ENCODE results near the gene INTS12. TPM values are rescaled to one million over a fixed set of nuclear protein-coding genes. Genes with fewer than 3 reads are reported as not detected.
"Not testable (repeated sequence)": the region's sequence is repeated elsewhere in the genome, so short reads cannot be mapped to it uniquely, and the experiment has no call there.

The INTS12 gene
- total RNA-seq, 1 donor from 2014 or later, result 20.9 TPM

DNA sequence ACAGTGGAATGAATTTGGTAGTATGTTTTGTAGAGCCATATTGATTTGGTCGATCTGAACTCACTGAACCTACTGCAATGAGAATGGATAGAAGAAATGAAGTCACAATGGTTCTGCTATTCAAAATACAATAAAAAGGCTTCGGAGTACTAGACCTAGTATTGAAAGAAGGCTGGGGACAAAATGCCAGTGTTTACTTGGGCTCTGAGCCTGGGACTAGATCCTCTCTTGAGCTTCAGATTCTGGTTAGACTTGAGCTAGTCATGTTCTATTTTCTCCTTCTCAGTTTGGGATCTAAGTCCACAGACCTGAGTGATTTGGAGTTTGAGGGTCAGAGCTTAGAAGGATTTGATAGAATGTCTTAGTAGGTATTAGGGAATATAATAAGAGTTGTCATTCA lies 9.9 kb downstream of the INTS12 start:
- ATAC-seq (no peak), DNase-seq (ENCODE audit: missing footprints) (no peak)
- intact Hi-C loops (cut with DNase I), result no loop called here

DNA sequence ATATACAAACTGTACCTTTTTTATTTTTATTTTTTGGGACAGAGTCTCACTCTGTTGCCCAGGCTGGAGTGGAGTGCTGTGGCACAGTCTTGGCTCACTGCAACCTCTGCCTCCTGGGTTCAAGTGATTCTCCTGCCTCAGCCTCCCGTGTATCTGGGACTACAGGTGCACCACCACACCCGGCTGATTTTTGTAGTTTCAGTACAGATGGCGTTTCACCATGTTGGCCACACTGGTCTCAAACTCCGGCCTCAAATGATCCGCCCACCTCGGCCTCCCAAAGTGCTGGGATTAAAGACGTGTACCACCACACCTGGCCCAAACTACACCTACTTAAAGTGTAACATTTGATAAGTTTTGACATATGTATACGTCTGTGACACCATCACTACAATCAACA lies 12.7 kb downstream of the INTS12 start:
- ATAC-seq; DNase-seq (ENCODE audit: missing footprints): not testable (repeated sequence)

DNA sequence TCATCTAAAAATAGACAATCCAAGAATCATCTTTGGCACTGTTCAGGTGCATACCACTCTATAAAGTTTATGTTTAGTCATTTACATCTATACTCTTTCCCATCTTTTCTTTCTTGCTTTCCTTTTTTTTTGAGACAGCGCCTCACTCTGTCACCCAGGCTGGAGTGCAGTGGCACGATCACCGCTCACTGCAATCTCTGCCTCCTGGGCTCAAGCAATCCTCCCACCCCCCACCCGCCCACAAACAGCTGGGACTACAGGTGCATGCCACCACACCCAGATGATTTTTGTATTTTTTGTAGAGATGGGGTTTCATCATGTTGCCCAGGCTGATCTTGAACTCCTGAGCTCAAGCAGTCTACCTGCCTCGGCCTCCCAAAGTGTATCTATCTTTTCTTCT lies 13.7 kb downstream of the INTS12 start:
- ATAC-seq; intact Hi-C loops (cut with DNase I); DNase-seq (ENCODE audit: missing footprints): not testable (repeated sequence)

More for the DNA sequence above, 12.7 kb downstream of the INTS12 start:
- intact Hi-C loops (cut with DNase I), result not testable (repeated sequence)

DNA sequence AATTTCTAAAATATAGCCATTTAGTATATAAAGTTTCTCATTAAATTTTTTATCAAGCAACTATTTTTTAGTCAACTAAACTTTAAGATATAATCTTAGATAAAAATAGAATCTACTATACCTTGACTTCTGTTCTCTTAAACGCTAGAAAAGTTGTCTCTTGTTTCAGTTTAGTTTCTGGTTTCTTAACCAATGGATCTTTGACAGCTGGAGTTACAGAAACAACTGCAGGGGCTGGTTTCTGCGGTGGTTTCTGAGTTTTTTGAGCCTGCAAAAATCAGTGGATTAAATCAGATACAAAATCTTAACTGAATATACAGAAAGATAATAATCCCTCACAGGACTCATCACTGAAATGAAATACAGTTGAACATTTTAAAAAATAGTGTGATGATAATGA lies 21.9 kb downstream of the INTS12 start:
- DNase-seq (ENCODE audit: missing footprints), result no peak
- intact Hi-C loops (cut with DNase I), result no loop called here

DNA sequence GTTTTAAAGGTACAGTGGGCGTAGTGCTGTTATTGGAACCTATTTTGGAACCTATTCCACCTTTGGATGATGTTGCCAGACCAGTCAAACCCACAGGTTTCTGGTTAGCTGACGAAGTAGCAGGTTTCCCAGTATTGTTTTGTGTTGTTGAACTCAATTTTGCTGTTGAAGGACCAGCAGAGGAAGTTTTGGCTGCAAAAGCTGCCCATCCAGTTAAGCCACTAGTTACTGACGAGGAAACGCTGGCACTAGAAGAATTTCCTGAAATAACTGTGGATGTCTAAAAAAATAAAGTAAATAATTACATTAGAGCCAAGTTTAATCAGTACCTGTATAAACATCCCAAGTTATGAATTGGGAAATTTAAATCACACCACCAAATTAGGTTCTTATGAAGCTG lies 25.5 kb downstream of the INTS12 start:
- ATAC-seq (no peak), DNase-seq (ENCODE audit: missing footprints) (no peak)
- intact Hi-C loops (cut with DNase I), result no loop called here

More for the DNA sequence above, 21.9 kb downstream of the INTS12 start:
- no peak for ATAC-seq

DNA sequence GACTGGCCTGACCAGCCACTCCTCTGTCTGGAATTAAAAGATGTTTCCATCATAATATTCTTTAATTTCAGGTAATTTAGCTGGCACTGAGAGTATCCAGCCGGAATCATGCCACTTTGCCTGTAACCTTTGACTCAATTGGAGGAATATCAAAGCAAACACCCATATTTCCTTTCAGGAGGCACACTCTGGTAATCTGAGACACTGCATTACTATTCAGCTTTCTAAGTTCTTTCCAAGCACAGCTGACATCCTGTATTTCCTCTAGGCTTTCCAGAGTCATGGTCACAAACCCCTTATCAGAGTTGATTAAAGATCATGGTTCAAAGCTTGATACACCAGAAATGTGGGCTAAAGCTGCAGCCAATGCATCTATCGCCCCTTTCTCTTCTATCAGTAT lies 29.3 kb downstream of the INTS12 start:
- intact Hi-C loops (cut with DNase I), result no loop called here
- no peak for ATAC-seq

DNA sequence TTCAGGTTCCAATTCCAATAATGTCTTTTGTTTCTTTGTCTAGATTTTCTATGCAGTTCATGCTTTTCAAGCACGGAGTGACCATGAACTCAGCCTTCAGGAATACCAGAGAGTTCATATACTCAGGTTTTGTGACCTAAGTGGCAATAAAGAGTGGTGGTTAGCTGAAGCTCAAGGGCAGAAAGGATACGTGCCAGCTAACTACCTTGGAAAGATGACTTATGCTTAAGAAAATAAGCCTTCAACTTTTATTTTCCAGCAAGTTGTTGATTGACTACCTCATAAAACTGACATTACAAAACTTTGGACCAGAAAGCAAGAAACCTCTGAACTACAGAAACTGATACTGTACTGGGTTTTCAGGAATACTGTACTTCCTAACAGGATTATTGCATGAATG lies 30.8 kb downstream of the INTS12 start:
- no peak for ATAC-seq
- intact Hi-C loops (cut with DNase I), result no loop called here
- no peak for DNase-seq (ENCODE audit: missing footprints)

More for the DNA sequence above, 29.3 kb downstream of the INTS12 start:
- no peak for DNase-seq (ENCODE audit: missing footprints)

DNA sequence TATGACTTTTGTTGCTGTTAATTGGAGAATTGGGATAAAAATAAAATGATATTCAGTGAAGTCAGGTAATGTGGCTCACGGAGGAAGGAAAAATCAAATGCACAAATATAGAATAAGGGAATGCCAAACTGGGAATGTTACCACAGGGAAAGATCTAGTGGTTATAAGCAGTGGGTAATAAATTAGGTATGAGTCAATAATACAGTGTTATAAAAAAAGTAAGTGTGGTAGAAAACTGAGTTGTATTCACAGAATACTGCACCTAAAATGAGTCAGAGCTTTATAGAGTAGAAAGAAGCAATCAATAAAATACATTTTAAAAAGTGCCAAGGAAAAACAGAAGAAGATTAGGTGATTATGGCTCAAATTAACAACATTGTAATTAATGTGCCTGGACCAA lies 34.5 kb downstream of the INTS12 start:
- DNase-seq (ENCODE audit: missing footprints) (no peak), ATAC-seq (no peak)

DNA sequence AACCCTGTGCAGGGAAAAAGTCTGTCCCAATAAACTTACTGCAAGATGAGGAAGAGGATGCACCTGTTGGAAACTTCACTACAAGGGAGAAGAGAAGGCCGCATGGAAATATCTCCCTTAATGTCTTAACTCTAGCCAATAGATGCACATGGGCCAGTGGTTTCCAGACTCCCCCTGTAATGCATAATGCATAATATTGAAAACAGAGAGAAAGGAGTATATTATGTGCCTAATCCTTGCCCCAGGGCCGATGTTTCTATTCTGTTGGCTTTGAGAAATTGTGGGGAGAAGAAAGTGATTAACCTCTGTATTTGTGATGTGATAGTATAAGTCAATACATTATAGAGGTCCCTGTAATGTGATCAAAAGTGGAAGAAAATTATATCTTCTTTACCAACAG lies 37.2 kb downstream of the INTS12 start:
- ATAC-seq (no peak), DNase-seq (ENCODE audit: missing footprints) (no peak)
- intact Hi-C loops (cut with DNase I), result no loop called here

More for the DNA sequence above, 34.5 kb downstream of the INTS12 start:
- intact Hi-C loops (cut with DNase I), result no loop called here

DNA sequence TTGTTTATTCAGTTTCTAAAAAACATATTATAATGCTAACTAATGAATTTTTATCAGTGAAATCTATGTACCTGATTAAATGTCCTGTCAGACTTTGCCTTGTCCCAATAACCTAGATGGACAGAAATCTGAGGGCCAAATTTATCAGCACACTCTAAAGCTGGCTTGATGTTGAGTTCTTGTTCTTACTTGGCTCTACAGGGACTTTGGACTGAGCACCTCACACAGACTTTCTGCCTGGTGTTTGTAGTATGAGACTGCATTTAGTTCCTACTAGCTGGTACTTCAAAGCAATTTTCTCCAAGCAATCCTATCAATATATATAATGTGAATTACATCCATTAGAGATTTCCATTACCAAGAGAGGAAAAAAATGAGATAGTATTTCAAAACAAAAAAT lies 37.8 kb downstream of the INTS12 start:
- ATAC-seq, result no peak
- intact Hi-C loops (cut with DNase I), result no loop called here
- no peak for DNase-seq (ENCODE audit: missing footprints)

DNA sequence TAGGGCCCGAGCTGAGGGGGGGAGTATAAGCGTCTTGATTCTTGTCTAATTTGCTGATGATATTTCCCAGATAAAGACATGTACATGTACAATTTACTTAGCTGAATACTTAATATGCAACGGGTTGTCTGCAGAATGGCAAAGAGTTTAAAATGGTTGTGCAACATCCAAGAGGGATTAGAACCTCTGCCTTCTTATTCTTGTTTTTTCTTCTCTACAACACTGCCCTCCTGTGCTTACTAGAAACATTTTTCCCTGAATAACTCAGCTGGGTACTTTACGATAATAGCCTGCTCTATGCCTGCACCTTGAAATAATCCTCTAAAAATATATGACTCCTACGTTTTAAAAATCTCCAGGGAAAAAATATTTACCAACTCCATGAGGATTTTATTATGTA lies 41.8 kb downstream of the INTS12 start:
- intact Hi-C loops (cut with DNase I), result loop anchor here (2.0 kb wide), 1 partner anchor 146 kb away; no protein-coding TSS in a partner anchor
- no peak for DNase-seq (ENCODE audit: missing footprints)
- ATAC-seq, result peak; percentile 67

DNA sequence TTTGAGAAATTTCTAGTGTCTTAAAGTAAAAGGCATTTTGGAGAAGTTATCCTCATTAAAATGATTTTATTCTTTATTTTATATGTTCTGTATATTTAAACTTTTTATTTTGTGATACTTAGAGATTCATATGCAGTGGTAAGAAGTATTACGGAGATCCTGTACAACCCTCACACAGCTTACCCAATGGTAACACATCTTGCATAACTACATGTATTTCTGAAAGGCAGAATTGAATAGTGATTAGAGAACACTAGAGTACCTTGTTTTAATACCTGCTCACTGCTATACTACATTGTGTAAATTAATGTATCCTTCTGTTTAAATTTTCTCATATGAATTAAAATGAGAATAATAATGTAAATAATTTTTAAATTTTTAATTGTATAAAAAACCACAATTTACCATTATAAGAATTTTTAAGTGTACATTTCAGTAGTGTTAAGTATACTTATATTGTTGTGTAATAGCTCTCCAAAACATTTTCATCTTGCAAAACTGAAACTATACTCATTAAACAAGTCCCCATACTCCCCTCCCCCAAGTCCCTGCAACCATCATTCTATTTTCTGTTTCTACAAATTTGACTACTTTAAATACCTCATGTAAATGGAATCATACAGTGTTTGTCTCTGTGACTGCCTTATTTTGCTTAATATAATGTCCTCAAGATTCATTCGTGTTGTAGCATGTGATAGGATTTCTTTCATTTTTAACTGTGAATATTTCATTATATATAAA lies 45.4 kb downstream of the INTS12 start:
- intact Hi-C loops (cut with DNase I), result no loop called here
- no peak for ATAC-seq
- DNase-seq (ENCODE audit: missing footprints), result no peak

DNA sequence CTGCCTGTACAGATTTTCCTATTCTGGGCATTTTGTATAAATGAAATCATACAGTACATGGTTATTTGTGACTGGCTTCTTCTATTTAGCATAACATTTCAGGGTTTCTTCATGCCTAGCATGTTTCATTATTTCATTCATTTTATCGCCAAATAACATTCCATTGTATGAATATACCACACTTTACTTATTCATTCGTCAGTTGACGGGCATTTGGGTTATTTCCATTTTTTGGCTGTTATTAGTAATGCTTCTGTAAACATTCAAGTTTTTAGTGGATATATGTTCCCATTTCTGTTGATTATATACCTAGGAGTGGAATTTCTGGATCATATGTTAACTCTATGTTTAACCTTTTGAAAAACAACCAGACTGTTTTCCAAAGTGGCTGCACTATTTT lies 47.5 kb downstream of the INTS12 start:
- DNase-seq (ENCODE audit: missing footprints) (no peak), ATAC-seq (no peak)
- intact Hi-C loops (cut with DNase I), result no loop called here

DNA sequence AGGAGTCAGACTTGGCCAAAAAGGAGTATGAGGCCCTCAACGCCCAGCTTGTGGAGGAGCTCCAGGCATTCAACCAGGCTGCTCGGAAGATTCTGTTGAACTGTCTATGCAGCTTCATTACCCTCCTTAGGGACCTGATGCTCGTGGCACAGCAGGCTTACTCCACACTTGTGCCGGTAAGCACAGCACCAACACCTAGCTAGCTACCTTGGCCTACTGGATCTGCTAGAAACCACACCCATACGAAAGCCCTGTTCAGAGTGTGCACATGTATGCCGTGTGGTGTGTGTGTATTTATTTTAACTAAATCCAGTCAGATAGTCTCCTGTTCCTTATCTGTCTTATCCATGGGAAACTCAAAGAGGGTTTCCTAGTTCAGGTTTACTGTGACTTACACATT lies 49.3 kb downstream of the INTS12 start:
- intact Hi-C loops (cut with DNase I), result no loop called here
- DNase-seq (ENCODE audit: missing footprints) (no peak), ATAC-seq (no peak)

DNA sequence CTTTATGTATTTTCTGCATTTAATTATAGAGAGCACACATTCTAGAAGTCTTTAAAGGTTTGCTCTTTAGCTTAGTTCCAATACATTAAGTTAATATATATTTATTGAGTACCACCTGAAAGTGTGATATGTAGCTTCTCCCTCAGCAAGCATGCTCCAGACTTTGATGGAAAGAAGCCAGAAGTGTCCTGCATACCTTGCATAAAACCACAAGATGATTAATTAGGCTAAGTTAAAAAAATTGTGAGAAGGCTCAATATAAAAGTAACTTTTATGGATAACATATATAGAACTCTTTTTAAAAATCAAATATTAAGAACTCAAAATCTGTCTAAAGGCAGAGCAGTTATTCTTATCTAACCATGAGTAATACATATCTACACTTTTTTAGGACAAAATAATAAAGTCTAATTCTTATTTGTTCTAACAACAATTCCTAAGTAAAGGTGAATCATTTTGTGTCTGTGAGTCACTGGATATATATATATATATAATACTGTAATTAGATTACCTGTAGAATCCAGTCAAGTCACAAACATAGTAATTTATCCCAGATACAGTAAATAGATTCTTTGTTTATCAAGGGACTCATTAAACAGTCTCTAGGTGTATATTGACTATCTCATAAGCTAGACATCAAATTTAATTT lies 51.2 kb downstream of the INTS12 start:
- intact Hi-C loops (cut with DNase I), result no loop called here
- no peak for DNase-seq (ENCODE audit: missing footprints)
- ATAC-seq, result no peak

DNA sequence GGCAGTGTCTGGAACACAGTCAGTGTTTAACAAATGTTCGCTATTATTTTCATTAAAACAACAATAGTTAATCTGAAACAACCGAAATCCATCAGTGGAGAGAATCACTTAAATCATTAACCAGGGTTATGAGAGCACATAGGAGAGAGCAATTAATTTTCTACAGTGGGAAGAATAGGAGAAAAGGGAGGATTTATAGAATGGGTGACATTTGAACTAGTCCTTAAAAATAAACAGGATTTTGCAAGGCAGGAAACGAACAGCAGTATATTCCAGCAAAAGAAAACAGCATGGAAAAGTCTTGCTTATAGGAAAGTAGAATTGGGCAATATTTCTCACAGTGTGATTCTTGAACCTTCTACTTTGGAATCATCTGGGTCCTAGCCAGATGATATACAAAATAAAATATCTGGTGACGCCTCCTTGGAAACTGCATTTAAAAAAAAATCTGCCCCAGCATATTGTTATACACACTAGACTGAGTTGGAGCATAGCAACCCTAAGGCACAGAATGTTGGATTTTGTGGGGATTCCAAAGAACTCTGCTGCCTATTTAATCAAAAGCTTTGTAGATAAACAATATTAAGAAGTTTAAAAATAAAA lies 56.1 kb downstream of the INTS12 start:
- intact Hi-C loops (cut with DNase I), result no loop called here
- ATAC-seq (no peak), DNase-seq (ENCODE audit: missing footprints) (no peak)

DNA sequence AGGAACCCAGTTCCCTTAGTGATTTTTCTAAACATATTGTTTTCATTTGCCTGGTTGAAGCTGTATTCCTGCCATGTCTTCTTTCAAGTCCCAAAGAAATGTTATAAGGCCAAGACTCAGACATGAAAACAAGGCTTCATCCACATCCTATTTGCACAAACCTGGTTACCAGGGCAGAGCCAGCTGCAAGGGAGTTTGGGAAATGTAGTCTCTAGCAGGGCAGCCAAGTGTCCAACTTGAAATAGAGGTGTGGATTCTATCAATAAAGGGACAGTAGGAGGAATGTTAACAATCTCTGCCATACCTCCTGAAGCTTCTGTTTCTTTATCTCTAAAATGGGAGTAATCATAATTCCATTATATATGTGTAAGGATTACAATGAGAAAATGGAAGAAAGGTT lies 56.6 kb downstream of the INTS12 start:
- intact Hi-C loops (cut with DNase I), result no loop called here
- DNase-seq (ENCODE audit: missing footprints), result no peak
- ATAC-seq, result no peak

DNA sequence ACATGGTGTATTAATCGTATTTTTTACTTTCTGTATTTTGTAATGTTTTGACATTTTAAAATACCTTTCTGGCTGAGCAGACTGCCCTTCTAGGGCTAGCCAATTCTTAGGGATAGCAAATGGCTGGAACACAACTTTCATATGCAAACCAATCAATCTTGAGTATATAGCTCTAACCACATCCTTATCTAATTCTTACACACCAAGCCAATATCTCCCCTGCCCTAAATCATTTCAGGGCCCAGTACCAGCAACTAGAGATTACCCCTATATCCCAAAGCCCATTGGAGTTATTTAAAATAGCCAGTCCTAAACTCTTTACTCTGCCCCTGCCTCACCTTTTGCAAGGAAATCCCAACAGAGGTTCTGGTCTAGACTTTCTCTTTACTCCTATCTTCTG lies 58.3 kb downstream of the INTS12 start:
- no peak for ATAC-seq
- DNase-seq (ENCODE audit: missing footprints), result no peak
- intact Hi-C loops (cut with DNase I), result no loop called here

DNA sequence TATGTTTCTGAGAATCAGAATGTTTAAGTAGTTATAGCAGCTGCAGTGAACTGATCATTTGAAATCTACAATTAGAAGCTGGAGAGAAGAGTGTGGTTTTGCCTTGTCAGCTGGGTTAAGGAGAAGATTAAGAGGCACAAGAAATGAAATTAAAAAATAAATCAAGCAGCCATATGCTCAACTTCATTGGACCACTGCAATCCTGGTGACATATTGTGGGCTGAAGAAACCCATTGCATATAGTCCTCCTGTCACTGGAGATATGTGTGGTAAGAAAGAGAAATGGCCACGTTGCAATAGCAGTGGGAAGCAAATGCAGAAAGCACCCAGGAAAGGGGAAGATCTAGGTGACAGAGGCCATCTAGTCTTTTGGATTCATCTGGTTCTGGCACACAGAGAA lies 63.0 kb downstream of the INTS12 start:
- intact Hi-C loops (cut with DNase I), result no loop called here
- ATAC-seq (no peak), DNase-seq (ENCODE audit: missing footprints) (no peak)

DNA sequence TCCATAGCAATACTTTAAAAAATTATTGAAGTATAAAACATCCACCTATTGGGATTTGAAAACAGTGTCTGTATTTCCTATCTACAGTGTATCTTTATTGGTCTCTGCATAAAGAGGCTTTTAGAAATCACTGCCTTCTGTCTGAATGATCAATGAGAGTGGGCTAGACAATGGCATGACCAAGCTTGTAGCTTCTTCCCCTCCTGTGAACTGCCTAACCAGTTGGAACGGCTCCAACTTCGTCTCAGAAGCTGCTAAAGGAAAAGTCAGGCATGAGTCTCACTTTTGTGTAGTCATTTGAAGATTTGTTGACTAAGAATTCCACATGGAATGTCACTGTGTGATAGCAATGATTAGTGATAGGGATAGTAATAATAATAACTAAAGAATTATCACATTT lies 64.2 kb downstream of the INTS12 start:
- intact Hi-C loops (cut with DNase I), result no loop called here
- no peak for DNase-seq (ENCODE audit: missing footprints)
- ATAC-seq, result no peak
